GM12873 (cell line): ENCODE data around the gene TMEM100.

Source experiments
- CTCF ChIP-seq: IDR thresholded peaks from 2 replicates; pipeline ENCODE4 v1.5.1; 2012; ENCODE audit warnings: low read depth, mild to moderate bottlenecking, moderate library complexity, low read length, control low read depth; ENCODE audit not compliant: insufficient read depth; ENCODE audit errors: missing control alignments

TMEM100 gene

GRCh38 chr17:55705847-55706246 lies 16.8 kb downstream of the TMEM100 start:
- no peak for TF ChIP-seq CTCF

DNA sequence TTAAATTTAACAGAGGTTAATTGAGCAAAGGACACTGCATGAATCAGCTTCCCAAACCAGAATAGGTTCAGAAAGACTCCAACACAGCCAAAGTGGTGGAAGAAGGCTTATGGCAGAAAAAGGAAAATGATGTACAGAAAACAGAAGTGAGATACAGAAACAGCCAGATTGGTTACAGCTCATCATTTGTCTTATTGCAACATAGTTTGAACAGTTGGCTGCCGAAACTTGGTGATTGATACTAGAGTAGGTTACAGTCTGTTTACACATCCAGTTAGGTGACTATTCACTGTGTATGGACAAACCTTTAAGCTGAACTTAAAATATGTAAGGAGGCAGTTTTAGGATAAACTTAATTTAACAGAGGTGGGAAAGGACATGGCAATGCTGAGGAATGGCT lies 18.3 kb downstream of the TMEM100 start:
- TF ChIP-seq CTCF, result no peak

DNA sequence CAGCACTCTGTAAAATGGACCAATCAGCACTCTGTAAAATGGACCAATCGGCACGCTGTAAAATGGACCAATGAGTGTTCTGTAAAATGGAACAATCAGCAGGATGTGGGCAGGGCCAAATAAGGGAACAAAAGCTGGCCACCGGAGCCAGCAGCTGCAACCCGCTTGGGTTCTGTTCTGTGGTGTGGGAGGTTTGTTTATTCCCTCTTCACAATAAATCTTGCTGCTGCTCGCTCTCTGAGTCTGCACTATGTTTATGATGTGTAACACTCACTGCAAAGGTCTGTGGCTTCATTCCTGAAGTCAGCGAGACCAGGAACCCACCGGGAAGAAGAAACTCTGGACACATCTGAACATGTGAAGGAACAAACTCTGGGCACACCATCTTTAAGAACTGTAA lies 20.5 kb downstream of the TMEM100 start:
- no peak for TF ChIP-seq CTCF

DNA sequence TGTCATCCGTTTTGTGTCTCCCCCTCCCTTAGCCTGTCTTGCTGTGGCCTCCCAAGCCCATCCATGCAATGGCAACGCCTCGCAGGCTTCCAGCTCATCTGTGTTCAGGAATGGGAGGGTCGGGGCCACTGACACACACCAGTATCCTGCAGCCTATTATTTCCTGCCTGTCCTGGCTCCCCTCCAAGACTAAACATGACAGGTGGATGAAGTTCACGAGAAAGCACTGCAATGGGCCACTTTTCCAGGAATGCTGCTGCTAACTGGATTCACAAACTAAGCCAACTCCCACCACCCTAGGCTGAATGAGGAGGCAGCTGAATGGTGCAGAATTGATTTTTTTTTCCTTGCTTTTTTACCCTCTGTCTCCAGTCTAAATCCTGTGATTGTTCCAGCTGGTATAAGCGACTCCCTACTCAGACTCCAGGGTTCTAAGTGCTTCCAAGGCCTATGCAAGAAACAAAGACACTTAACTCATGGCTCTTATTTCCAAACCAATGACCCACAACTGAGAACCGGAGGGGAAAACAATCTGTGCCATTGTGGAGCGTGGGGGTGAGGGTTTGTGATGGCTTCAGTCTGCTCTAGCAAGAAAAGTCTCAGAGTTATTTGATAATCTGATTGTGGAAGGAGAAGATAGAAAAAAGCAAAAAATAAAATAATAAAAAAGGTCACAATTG lies 23.3 kb downstream of the TMEM100 start:
- TF ChIP-seq CTCF, result no peak

GRCh38 chr17:55694286-55694910 lies 28.3 kb downstream of the TMEM100 start:
- TF ChIP-seq CTCF, result no peak

DNA sequence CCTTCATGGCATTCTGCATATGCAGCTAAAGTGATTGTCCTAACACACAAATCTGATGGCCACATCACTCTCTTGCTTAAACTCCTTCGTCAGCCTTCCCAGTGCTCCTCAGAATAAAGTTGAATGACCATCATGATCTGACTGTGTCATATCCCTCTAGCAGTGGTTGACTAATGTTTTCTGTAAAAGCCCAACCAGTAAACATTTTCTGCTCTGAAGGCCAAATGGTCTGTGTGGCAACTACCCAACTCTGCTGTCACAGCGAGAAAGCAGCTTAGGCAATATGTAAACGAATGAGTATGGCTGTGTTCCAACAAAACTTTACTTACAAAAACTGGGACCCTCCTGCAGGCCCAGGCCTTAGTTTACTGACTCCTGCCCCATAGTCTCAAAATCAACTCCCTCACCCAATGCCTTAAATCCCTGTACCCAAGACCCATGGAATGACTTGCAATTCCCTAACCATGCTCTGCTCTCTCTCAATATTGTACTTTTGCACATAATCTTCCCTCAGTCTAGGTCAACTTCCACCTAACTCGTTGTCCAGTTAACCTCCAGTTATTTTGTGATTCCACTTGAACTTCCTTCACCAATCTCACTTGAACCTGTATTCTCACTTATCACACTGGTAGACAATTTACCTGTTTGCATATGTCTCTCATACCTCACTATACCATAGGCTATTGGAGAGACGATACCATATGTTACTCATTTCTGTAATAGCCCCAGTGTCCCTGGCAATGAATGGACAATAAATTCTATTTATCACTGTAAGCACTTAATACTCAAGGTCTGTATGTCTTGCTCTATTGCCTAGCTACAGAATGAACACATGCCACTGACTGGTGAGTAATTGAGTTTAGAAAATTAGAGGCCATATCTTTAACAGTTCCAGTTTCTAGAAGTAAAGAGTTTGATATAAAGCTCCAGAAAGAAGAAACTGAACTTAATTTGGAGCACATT lies 29.1 kb downstream of the TMEM100 start:
- TF ChIP-seq CTCF, result no peak

- TF ChIP-seq CTCF, result no peak
Observed at GRCh38 chr17:55692276-55692675, 30.4 kb downstream of the TMEM100 start.
